HG03159 (cell line): ENCODE measurements around the gene LCN9.
"Not testable (repeated sequence)": the region's sequence is repeated elsewhere in the genome, so short reads cannot be mapped to it uniquely, and the experiment has no call there.

Source experiments
- ATAC-seq: cut with Tn5 transposase; IDR thresholded peaks from one replicate; pipeline ENCODE4 v1.9.1; 2021; ENCODE audit warnings: mild to moderate bottlenecking, moderate library complexity; ENCODE audit not compliant: unreplicated experiment

LCN9 gene

GRCh38 chr9:135644631-135645218 is 18.4 kb upstream of the LCN9 start:
- no peak for ATAC-seq

- ATAC-seq = no peak
These were observed 15.2 kb upstream of the LCN9 start for GRCh38 chr9:135647884-135648283.

- ATAC-seq = no peak
These were observed 14.4 kb upstream of the LCN9 start for GRCh38 chr9:135648494-135649410.

GRCh38 chr9:135649508-135649907 is 13.6 kb upstream of the LCN9 start:
- no peak for ATAC-seq

- ATAC-seq = no peak
These were observed 12.7 kb upstream of the LCN9 start for GRCh38 chr9:135650408-135650807.

GRCh38 chr9:135655317-135655716 is 7.8 kb upstream of the LCN9 start:
- no peak for ATAC-seq

- no peak for ATAC-seq
These were observed 5.7 kb upstream of the LCN9 start for GRCh38 chr9:135657416-135657815.

- ATAC-seq = no peak
These were observed 3.9 kb upstream of the LCN9 start for GRCh38 chr9:135659252-135659651.

- ATAC-seq = no peak
These were observed 2.7 kb upstream of the LCN9 start for GRCh38 chr9:135660407-135660806.

- no peak for ATAC-seq
These were observed 1.1 kb upstream of the LCN9 start for GRCh38 chr9:135661816-135662560.

GRCh38 chr9:135663451-135663770 is 302 bp downstream of the LCN9 start:
- no peak for ATAC-seq

GRCh38 chr9:135663857-135664256 is 748 bp downstream of the LCN9 start:
- ATAC-seq = no peak

- no peak for ATAC-seq
These were observed 1.2 kb downstream of the LCN9 start for GRCh38 chr9:135664266-135664665.

GRCh38 chr9:135664801-135665794 is 2.0 kb downstream of the LCN9 start:
- no peak for ATAC-seq

GRCh38 chr9:135665795-135666189 is 2.7 kb downstream of the LCN9 start:
- no peak for ATAC-seq

GRCh38 chr9:135666534-135667462 is 3.7 kb downstream of the LCN9 start:
- ATAC-seq = no peak

GRCh38 chr9:135667463-135668001 is 4.4 kb downstream of the LCN9 start:
- ATAC-seq = no peak

- ATAC-seq = not testable (repeated sequence)
These were observed 5.9 kb downstream of the LCN9 start for GRCh38 chr9:135669018-135669417.

GRCh38 chr9:135669616-135670285 is 6.6 kb downstream of the LCN9 start:
- no peak for ATAC-seq
